IPS DF 6.9 (cell line): ENCODE results near the gene YTHDF1.
"Not testable (repeated sequence)": the region's sequence is repeated elsewhere in the genome, so short reads cannot be mapped to it uniquely, and the experiment has no call there.

Experiments used
- DNase-seq: peaks from one replicate; pipeline ENCODE4 v3.0.0-alpha.2; 2013; ENCODE audit warnings: low read depth, low spot score
- H3K27ac ChIP-seq: one replicate; pipeline ENCODE4 v1.5.1; 2013; ENCODE audit warnings: low read length, control low read depth
- H3K27me3 ChIP-seq: 2 replicates; pipeline ENCODE4 v1.6.1; 2013; ENCODE audit warnings: mild to moderate bottlenecking, low read length; ENCODE audit not compliant: control insufficient read depth, insufficient read depth
- H3K36me3 ChIP-seq: 2 replicates; pipeline ENCODE4 v1.6.1; 2013; ENCODE audit warnings: low read length; ENCODE audit not compliant: control insufficient read depth, insufficient read depth
- H3K4me1 ChIP-seq: 2 replicates; pipeline ENCODE4 v1.6.1; 2013; ENCODE audit warnings: low read length; ENCODE audit not compliant: control insufficient read depth, insufficient read depth
- H3K4me3 ChIP-seq: 2 replicates; pipeline ENCODE4 v1.5.1; 2013; ENCODE audit warnings: mild to moderate bottlenecking, low read length
- H3K9me3 ChIP-seq: 2 replicates; pipeline ENCODE4 v1.6.1; 2013; ENCODE audit warnings: low read length, inconsistent platforms; ENCODE audit not compliant: control insufficient read depth, insufficient read depth
- WGBS: extraction: QIAGEN DNeasy Blood & Tissue Kit; methylation state at CpG from one replicate; pipeline ENCODE4 v1.1.7; 2013; ENCODE audit warnings: mixed read lengths, missing lambda C conversion rate; ENCODE audit not compliant: insufficient read length, insufficient coverage; 5-methylcytosine and 5-hydroxymethylcytosine counted together

Gene YTHDF1

GRCh38 chr20:63226042-63226943 is 10.4 kb upstream of the YTHDF1 start:
- DNase-seq, result no peak
- no peaks in the 10 kb centered on the region for H3K36me3 ChIP-seq
- no CpG with 5 or more reads among the region's 19 CpGs for WGBS

GRCh38 chr20:63225082-63225454 is 9.1 kb upstream of the YTHDF1 start:
- H3K4me3 ChIP-seq, result no peak overlapping the region
- DNase-seq, result no peak
- H3K27ac ChIP-seq, result no peak overlapping the region
- no peaks in the 10 kb centered on the region for H3K27me3 ChIP-seq
- H3K4me1 ChIP-seq, result peaks cover 4% of the 10 kb centered on the region
- H3K36me3 ChIP-seq, result no peaks in the 10 kb centered on the region
- WGBS, result no CpG with 5 or more reads among the region's 7 CpGs
- H3K9me3 ChIP-seq, result no peaks in the 10 kb centered on the region

More at GRCh38 chr20:63226042-63226943, 10.4 kb upstream of the YTHDF1 start:
- H3K27ac ChIP-seq, result no peak overlapping the region
- H3K27me3 ChIP-seq, result no peaks in the 10 kb centered on the region
- H3K4me3 ChIP-seq, result no peak overlapping the region
- peaks cover 4% of the 10 kb centered on the region for H3K4me1 ChIP-seq
- H3K9me3 ChIP-seq, result no peaks in the 10 kb centered on the region

DNA sequence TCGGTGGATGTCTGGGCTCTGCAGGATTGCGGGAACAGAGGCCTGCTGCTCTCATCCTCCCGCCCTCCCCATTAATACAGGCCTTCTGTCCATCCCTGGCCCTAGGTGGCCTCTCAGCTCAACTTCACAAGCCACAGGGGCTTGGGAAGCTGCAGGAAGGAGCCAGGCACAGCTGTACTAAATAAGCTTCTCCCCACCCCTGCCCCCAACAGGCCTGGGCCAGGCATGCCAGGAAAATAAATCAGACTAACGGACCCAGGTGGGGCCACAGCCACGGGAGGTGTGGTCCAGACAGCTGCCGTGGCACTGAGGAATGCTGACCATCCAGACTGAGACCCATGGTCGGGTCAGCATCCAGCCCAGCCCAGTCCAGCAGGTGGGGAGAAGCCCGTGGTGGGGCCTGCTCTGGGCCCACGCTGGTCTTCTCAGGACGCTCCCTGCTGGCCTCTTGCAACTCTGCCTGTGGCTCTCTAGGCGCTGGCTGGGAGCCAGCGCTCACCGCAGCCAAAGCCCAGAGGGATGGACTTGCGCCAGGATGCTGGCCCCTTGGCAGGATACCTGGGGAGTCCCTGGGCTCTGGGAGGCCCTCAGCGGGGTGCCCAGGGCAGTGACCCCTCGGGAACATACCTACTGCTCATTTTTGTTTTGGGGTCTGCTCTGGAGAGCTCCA is 8.6 kb upstream of the YTHDF1 start:
- H3K9me3 ChIP-seq, result no peaks in the 10 kb centered on the region
- no peak for DNase-seq

DNA sequence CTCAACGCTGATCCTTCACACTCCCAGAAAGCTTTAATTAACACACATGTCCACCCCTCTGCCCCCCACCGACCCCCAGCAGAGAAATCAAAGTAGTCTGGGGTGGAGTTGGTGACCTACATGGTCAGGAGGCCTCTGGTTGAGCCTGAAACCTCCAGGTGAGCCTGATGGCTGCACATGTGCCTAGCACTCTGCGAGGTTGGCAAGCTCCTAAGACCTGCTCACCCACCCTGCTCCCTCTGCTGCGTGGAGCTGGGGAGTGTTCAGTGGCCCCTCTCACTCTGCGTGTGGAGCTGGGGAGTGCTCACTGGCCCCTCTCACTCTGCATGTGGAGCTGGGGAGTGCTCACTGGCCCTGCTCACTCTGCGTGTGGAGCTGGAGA is 7.9 kb upstream of the YTHDF1 start:
- no CpG with 5 or more reads among the region's 6 CpGs for WGBS
- Histone ChIP-seq H3K27me3 (no peaks in the 10 kb centered on the region), H3K36me3 (no peaks in the 10 kb centered on the region), H3K4me1 (peaks cover 1% of the 10 kb centered on the region; the same call in 1 of the 2 replicates), H3K9me3 (no peaks in the 10 kb centered on the region), H3K27ac (no peak overlapping the region), H3K4me3 (no peak overlapping the region)
- no peak for DNase-seq

More for the DNA sequence above, 8.6 kb upstream of the YTHDF1 start:
- H3K4me3 ChIP-seq, result no peak overlapping the region
- H3K4me1 ChIP-seq, result peaks cover 4% of the 10 kb centered on the region
- H3K27ac ChIP-seq, result no peak overlapping the region
- no CpG with 5 or more reads among the region's 16 CpGs for WGBS
- no peaks in the 10 kb centered on the region for H3K27me3 ChIP-seq
- H3K36me3 ChIP-seq, result no peaks in the 10 kb centered on the region

DNA sequence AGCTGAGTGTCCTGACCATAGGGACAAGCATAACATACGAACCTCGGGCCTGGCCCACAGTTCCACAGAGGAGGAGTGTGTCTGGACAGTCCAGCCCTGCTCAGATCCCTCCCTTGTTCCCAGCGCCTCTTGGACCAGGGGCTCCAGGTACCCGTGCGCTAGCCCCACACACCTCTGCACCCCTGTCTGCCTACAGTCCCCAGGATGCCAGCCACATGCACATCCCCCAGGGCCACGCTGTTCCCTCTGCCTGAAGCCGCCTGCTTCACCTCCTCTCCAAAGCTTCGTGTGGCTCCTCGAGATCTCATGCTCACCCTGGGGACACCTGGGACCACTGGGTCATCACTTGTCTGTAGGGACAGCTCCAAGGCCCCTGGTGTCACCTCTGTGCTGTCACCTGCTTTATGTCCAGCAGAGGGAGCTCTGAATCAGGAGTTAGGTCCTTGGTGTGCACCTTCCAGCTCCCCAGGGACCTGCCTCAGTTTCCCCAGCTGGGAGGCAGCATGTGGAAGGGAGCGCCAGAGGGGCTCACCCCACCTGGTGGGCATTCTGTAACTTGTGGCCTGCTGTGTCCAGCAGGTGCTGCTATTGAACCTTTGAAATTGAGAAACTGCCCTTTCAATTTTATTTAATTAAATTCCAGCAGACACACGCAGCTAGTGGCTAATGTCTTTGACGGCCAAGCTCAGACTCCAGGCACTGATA is 7.3 kb upstream of the YTHDF1 start:
- DNase-seq, result no peak
- no peak overlapping the region for H3K4me3 ChIP-seq
- H3K9me3 ChIP-seq, result no peaks in the 10 kb centered on the region
- no peaks in the 10 kb centered on the region for H3K27me3 ChIP-seq
- WGBS, result no CpG with 5 or more reads among the region's 12 CpGs
- H3K27ac ChIP-seq, result no peak overlapping the region
- 0 out of 2 replicates have a peak, but pooled peaks cover 1% of the 10 kb centered on the region for H3K4me1 ChIP-seq
- no peaks in the 10 kb centered on the region for H3K36me3 ChIP-seq

GRCh38 chr20:63222541-63222940 is 6.6 kb upstream of the YTHDF1 start:
- no CpG with 5 or more reads among the region's 7 CpGs for WGBS
- no peaks in the 10 kb centered on the region for H3K9me3 ChIP-seq

GRCh38 chr20:63221400-63222053 is 5.6 kb upstream of the YTHDF1 start:
- H3K4me1 ChIP-seq, H3K27me3 ChIP-seq, H3K27ac ChIP-seq, H3K9me3 ChIP-seq, H3K4me3 ChIP-seq, H3K36me3 ChIP-seq, DNase-seq: not testable (repeated sequence)
- WGBS, result no CpG with 5 or more reads among the region's 12 CpGs

More at GRCh38 chr20:63222541-63222940, 6.6 kb upstream of the YTHDF1 start:
- Histone ChIP-seq H3K4me3 (no peak overlapping the region), H3K4me1 (0 out of 2 replicates have a peak, but pooled peaks cover 1% of the 10 kb centered on the region), H3K27me3 (no peaks in the 10 kb centered on the region), H3K36me3 (no peaks in the 10 kb centered on the region), H3K27ac (no peak overlapping the region)
- DNase-seq, result no peak

DNA sequence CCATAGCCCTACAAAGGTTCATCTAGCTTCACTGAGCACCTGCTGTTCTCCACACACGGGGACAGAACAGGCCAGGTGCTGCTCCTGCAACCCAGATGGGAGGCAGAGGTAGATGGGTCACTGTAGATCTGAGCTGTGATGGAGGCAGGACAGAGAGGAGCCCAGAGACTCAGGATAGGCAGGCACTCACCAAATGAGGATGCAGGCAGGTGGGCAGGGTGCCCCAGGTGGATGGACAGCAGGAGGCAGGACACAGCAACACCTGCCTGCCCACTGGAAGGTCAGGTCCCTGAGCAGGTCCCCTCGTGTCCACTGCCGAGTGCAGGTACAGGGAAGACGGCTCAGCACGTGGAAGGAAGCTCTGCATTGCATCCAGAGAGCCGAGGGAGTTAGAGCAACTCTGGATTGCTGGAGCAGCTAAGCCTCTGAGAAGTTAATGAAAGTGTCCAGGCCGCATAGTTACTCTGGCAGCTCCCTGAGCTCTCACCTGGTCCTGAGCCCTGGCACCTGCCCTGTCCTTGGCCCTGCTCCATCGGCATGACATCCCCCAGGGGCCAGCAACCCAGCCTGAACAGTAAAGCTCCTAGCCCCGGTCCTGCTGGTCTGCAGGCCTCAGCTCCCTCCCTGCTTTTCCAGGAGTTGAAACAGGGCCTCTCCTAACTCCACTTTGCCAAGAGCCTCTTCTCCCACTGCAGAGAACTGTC is 4.9 kb upstream of the YTHDF1 start:
- DNase-seq, result no peak
- Histone ChIP-seq H3K4me3 (no peak overlapping the region), H3K27me3 (no peaks in the 10 kb centered on the region), H3K9me3 (no peaks in the 10 kb centered on the region), H3K27ac (no peak overlapping the region), H3K4me1 (0 out of 2 replicates have a peak, but pooled peaks cover 1% of the 10 kb centered on the region), H3K36me3 (no peaks in the 10 kb centered on the region)
- WGBS, result no CpG with 5 or more reads among the region's 9 CpGs

DNA sequence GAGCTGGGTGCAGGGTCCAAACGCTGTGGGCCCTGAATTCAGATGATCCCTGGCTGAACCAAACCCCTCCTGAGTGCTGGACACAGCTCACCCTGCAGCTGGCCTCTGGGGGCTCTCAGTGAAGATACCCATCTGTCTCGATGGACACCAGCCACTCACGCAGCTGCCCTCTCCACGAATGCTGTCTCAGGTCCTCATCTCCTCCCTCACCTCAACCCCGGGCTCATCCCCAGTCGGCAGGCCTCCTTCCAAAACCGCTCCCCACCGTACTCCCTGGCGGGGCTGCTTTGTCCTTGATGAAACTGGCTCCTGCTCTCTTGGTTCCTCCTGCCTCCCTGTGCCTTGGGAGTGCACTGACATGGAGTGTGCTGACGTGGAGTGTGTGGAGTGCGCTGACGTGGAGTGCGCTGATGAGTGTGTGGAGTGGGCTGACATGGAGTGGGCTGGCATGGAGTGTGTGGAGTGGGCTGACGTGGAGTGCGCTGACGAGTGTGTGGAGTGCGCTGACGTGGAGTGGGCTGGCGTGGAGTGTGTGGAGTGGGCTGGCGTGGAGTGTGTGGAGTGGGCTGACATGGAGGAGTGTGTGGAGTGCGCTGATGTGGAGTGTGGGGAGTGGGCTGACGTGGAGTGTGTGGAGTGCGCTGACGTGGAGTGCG is 4.1 kb upstream of the YTHDF1 start:
- no peak overlapping the region for H3K4me3 ChIP-seq
- no peak for DNase-seq
- H3K27ac ChIP-seq, result no peak overlapping the region
- H3K4me1 ChIP-seq, result 0 out of 2 replicates have a peak, but pooled peaks cover 1% of the 10 kb centered on the region
- H3K36me3 ChIP-seq, result no peaks in the 10 kb centered on the region
- WGBS, result no CpG with 5 or more reads among the region's 25 CpGs
- no peaks in the 10 kb centered on the region for H3K27me3 ChIP-seq
- no peaks in the 10 kb centered on the region for H3K9me3 ChIP-seq
